ENCODE measurements around the gene ZNF157.
A peak's percentile ranks its signal among the peaks of the same experiment; 100 is the strongest.

Gene ZNF157

DNA sequence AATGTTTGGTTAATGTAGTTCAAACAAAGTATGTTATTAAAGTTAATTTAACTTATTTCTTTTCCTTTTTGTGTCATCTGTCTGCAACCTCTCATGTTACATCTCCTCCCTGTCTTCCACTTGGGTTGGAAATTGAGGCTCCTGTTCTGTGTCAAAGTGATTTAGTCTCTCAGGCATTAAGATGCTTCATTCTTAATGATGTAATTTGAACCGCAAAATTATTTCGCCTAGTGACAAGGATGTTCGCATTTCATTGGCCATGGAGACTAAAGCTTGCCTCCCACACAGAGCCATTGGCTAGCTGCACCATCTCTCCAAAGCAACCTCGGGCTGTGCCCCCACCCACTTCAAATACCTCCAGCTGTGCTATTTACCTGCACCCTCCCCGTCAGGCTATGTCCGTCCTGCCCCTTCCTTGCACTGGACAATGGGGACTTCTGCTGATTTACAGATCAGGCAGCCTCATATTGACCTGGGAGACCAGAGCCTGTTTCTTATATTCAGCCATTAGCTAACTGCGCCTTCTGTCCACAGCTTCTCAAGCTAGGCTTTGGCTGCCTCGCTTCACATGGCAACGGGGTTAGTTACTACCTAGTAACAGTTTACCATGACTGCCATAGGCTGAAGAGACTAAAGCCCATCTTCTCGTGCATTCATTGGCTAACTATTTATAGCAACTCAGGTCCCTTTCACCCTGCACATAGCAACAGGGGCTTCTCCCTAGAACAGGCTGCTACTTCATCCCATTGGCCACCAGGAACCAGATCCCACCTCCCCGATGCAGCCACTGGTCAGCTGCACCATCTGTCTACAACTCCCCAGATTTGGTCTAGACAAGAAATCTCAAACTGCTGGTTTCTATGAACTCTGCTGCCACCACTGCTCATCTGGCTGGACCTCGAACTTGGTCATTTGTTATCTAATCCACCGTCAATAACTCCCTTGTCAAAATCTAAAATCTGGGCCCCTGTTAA, 8.6 kb upstream of the ZNF157 start:
- no peak for TF ChIP-seq CSDC2 (CRISPR knock-in tag; IDR thresholded peaks at IDR 0.05)
- no peak for TF ChIP-seq GLIS3 (CRISPR knock-in tag; IDR thresholded peaks at IDR 0.05)
- TF ChIP-seq ISL1 (CRISPR knock-in tag; IDR thresholded peaks at IDR 0.05) = peak; percentile 54
- TF ChIP-seq TCF4 (CRISPR knock-in tag; IDR thresholded peaks at IDR 0.05; ENCODE audit: borderline replicate concordance) = no peak
- peak; percentile 90 for ATAC-seq

DNA sequence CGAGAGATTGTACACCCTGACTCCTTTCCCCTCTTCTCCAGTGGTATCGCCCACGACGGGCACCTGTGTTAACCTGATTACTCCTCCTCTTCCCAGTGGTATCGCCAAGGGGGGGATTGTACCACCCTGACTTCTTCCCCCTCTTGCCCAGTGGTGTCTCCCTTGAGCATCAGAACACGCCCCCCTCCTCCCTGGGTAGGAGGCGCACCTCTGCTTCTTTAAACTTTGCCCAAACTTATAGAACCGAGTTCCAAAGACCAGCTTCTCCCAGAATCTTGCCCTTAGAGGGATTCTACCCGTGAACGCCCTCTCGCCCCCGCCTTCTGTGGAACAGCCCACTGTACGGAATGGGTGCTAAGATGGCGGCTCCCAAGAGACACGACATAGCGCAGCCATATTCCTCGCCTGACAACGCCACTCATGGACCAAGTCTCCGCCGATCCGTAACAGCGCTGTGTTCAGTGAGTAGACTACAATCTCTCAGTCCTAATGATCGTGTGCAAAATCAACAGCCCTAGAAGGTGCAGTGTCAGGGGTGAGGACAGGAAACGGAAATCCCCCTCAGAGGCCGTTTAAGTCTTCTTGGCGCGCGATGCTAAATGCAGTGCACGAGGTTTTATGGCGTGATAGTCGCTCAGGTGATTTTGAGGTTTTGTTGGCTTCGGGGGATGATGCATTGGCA, 4.2 kb upstream of the ZNF157 start:
- TF ChIP-seq BACH2 (CRISPR knock-in tag; IDR thresholded peaks at IDR 0.05; ENCODE audit: borderline replicate concordance) (no peak), TCF4 (CRISPR knock-in tag; IDR thresholded peaks at IDR 0.05; ENCODE audit: borderline replicate concordance) (no peak), ZFP3 (CRISPR knock-in tag; IDR thresholded peaks at IDR 0.05) (no peak), CSDC2 (CRISPR knock-in tag; IDR thresholded peaks at IDR 0.05) (no peak), GLIS3 (CRISPR knock-in tag; IDR thresholded peaks at IDR 0.05) (no peak), ZNF8 (CRISPR knock-in tag; IDR thresholded peaks at IDR 0.05) (no peak), ESRRG (CRISPR knock-in tag; IDR thresholded peaks at IDR 0.05) (no peak), ARNTL (CRISPR knock-in tag; IDR thresholded peaks at IDR 0.05; ENCODE audit: borderline replicate concordance, low read depth) (no peak), ISL1 (CRISPR knock-in tag; IDR thresholded peaks at IDR 0.05) (no peak), OSR1 (CRISPR knock-in tag; IDR thresholded peaks at IDR 0.05) (no peak), TOX (CRISPR knock-in tag; IDR thresholded peaks at IDR 0.05; ENCODE audit: borderline replicate concordance) (no peak), SNAI2 (CRISPR knock-in tag; IDR thresholded peaks at IDR 0.05) (no peak), ZFP30 (CRISPR knock-in tag; IDR thresholded peaks at IDR 0.05) (no peak)
- TF ChIP-seq, protein P1, sequence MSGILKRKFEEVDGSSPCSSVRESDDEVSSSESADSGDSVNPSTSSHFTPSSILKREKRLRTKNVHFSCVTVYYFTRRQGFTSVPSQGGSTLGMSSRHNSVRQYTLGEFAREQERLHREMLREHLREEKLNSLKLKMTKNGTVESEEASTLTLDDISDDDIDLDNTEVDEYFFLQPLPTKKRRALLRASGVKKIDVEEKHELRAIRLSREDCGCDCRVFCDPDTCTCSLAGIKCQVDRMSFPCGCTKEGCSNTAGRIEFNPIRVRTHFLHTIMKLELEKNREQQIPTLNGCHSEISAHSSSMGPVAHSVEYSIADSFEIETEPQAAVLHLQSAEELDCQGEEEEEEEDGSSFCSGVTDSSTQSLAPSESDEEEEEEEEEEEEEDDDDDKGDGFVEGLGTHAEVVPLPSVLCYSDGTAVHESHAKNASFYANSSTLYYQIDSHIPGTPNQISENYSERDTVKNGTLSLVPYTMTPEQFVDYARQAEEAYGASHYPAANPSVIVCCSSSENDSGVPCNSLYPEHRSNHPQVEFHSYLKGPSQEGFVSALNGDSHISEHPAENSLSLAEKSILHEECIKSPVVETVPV (CRISPR knock-in tag; IDR thresholded peaks at IDR 0.05) = no peak
- TF ChIP-seq, protein P2, sequence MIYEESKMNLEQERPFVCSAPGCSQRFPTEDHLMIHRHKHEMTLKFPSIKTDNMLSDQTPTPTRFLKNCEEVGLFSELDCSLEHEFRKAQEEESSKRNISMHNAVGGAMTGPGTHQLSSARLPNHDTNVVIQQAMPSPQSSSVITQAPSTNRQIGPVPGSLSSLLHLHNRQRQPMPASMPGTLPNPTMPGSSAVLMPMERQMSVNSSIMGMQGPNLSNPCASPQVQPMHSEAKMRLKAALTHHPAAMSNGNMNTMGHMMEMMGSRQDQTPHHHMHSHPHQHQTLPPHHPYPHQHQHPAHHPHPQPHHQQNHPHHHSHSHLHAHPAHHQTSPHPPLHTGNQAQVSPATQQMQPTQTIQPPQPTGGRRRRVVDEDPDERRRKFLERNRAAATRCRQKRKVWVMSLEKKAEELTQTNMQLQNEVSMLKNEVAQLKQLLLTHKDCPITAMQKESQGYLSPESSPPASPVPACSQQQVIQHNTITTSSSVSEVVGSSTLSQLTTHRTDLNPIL (CRISPR knock-in tag; IDR thresholded peaks at IDR 0.05; ENCODE audit: low read depth) = no peak
- TF ChIP-seq, protein P3, sequence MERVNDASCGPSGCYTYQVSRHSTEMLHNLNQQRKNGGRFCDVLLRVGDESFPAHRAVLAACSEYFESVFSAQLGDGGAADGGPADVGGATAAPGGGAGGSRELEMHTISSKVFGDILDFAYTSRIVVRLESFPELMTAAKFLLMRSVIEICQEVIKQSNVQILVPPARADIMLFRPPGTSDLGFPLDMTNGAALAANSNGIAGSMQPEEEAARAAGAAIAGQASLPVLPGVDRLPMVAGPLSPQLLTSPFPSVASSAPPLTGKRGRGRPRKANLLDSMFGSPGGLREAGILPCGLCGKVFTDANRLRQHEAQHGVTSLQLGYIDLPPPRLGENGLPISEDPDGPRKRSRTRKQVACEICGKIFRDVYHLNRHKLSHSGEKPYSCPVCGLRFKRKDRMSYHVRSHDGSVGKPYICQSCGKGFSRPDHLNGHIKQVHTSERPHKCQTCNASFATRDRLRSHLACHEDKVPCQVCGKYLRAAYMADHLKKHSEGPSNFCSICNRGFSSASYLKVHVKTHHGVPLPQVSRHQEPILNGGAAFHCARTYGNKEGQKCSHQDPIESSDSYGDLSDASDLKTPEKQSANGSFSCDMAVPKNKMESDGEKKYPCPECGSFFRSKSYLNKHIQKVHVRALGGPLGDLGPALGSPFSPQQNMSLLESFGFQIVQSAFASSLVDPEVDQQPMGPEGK (CRISPR knock-in tag; IDR thresholded peaks at IDR 0.05; ENCODE audit: borderline replicate concordance) = no peak
- TF ChIP-seq, protein P4, sequence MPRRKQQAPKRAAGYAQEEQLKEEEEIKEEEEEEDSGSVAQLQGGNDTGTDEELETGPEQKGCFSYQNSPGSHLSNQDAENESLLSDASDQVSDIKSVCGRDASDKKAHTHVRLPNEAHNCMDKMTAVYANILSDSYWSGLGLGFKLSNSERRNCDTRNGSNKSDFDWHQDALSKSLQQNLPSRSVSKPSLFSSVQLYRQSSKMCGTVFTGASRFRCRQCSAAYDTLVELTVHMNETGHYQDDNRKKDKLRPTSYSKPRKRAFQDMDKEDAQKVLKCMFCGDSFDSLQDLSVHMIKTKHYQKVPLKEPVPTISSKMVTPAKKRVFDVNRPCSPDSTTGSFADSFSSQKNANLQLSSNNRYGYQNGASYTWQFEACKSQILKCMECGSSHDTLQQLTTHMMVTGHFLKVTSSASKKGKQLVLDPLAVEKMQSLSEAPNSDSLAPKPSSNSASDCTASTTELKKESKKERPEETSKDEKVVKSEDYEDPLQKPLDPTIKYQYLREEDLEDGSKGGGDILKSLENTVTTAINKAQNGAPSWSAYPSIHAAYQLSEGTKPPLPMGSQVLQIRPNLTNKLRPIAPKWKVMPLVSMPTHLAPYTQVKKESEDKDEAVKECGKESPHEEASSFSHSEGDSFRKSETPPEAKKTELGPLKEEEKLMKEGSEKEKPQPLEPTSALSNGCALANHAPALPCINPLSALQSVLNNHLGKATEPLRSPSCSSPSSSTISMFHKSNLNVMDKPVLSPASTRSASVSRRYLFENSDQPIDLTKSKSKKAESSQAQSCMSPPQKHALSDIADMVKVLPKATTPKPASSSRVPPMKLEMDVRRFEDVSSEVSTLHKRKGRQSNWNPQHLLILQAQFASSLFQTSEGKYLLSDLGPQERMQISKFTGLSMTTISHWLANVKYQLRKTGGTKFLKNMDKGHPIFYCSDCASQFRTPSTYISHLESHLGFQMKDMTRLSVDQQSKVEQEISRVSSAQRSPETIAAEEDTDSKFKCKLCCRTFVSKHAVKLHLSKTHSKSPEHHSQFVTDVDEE (CRISPR knock-in tag; IDR thresholded peaks at IDR 0.05) = no peak
- peak; percentile 74 for ATAC-seq

DNA sequence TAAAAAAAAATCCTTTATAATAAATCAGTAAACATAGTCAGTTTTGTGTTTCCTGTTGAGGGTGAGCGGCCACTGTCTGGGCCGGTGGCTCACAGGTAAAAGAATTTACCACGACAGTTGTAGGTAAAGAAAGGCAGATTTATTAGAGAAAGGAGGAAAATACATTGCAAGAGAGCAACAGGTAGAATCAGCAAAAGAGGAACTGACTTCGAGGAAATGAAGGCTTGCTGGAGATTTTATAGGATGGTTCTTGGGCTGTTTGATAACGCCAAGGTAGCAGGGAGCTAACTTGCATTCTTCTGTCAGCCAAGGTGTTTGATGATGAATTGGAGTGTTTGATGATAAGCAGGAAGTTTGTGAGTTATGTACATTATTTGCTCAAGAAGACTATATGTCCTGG, 2.8 kb downstream of the ZNF157 start:
- TF ChIP-seq TOX (CRISPR knock-in tag; IDR thresholded peaks at IDR 0.05; ENCODE audit: borderline replicate concordance) = no peak
- TF ChIP-seq SNAI2 (CRISPR knock-in tag; IDR thresholded peaks at IDR 0.05) = no peak
- no peak for TF ChIP-seq CSDC2 (CRISPR knock-in tag; IDR thresholded peaks at IDR 0.05)
- no peak for TF ChIP-seq GLIS3 (CRISPR knock-in tag; IDR thresholded peaks at IDR 0.05)
- TF ChIP-seq TCF4 (CRISPR knock-in tag; IDR thresholded peaks at IDR 0.05; ENCODE audit: borderline replicate concordance) = no peak
- no peak for TF ChIP-seq OSR1 (CRISPR knock-in tag; IDR thresholded peaks at IDR 0.05)
- TF ChIP-seq, protein P2 (CRISPR knock-in tag; IDR thresholded peaks at IDR 0.05; ENCODE audit: low read depth) = no peak
- TF ChIP-seq ZNF565 (CRISPR knock-in tag; conservative IDR thresholded peaks at IDR 0.05; ENCODE audit: low read depth) = no peak
- TF ChIP-seq ISL1 (CRISPR knock-in tag; IDR thresholded peaks at IDR 0.05) = no peak
- TF ChIP-seq, protein P3 (CRISPR knock-in tag; IDR thresholded peaks at IDR 0.05; ENCODE audit: borderline replicate concordance) = no peak
- no peak for ATAC-seq
